Measurements from ENCODE around the gene PRDM2.
"Not testable (repeated sequence)": the region's sequence is repeated elsewhere in the genome, so short reads cannot be mapped to it uniquely, and the experiment has no call there.

PRDM2 gene

GRCh38 chr1:13683206-13683605 is 16.8 kb upstream of the PRDM2 start (continued):
- no peak for TF ChIP-seq PBX3 (CRISPR knock-in tag; IDR thresholded peaks at IDR 0.05)
- no peak for TF ChIP-seq HOXD13 (CRISPR knock-in tag; IDR thresholded peaks at IDR 0.05; ENCODE audit: borderline replicate concordance)
- TF ChIP-seq ZNF561 (tag by site-specific recombination; IDR thresholded peaks at IDR 0.05; ENCODE audit: borderline replicate concordance) = no peak
- TF ChIP-seq ZNF311 (tag by site-specific recombination; IDR thresholded peaks at IDR 0.05; ENCODE audit: borderline replicate concordance) = no peak
- no peak for TF ChIP-seq ZNF362 (tag by site-specific recombination; IDR thresholded peaks at IDR 0.05)
- TF ChIP-seq OSR2 (tag by site-specific recombination; IDR thresholded peaks at IDR 0.05) = no peak

GRCh38 chr1:13687151-13687715 is 12.8 kb upstream of the PRDM2 start:
- Histone ChIP-seq H3K36me3 (ENCODE audit: control insufficient read depth in 2 of 2, insufficient read depth in 1 of 2, low read length in 2 of 2) (no peaks in the 10 kb centered on the region), H3K4me3 (ENCODE audit: low read depth, low read length) (no peak overlapping the region), H3K9me3 (ENCODE audit: control insufficient read depth, insufficient read depth, low read depth, low read length) (no peaks in the 10 kb centered on the region), H3K27ac (ENCODE audit: extremely low read depth, low read depth, low read length) (no peak overlapping the region), H3K4me1 (ENCODE audit: control insufficient read depth, insufficient read depth, low read length) (no peaks in the 10 kb centered on the region)
- TF ChIP-seq ZNF37A (tag by site-specific recombination; IDR thresholded peaks at IDR 0.05) = no peak
- TF ChIP-seq ZBTB1 (tag by site-specific recombination; IDR thresholded peaks at IDR 0.05) = no peak
- TF ChIP-seq ZNF19 (tag by site-specific recombination; IDR thresholded peaks at IDR 0.05; ENCODE audit: low read depth) = no peak
- CTCF ChIA-PET = interaction anchor here (0.7 kb wide), 3 partner anchors 17 to 163 kb away, joined by 3 read pairs; no protein-coding TSS in a partner anchor
- POLR2A ChIA-PET = no interaction called here

GRCh38 chr1:13693094-13693493 is 6.9 kb upstream of the PRDM2 start:
- H3K27ac ChIP-seq (ENCODE audit: extremely low read depth, low read depth, low read length); POLR2A ChIA-PET; H3K4me1 ChIP-seq (ENCODE audit: control insufficient read depth, insufficient read depth, low read length); H3K9me3 ChIP-seq (ENCODE audit: control insufficient read depth, insufficient read depth, low read depth, low read length); H3K4me3 ChIP-seq (ENCODE audit: low read depth, low read length); H3K36me3 ChIP-seq (ENCODE audit: control insufficient read depth in 2 of 2, insufficient read depth in 1 of 2, low read length in 2 of 2): not testable (repeated sequence)
- 0 out of 2 replicates have a peak, but pooled peaks have one; percentile 28 for TF ChIP-seq ZNF610 (tag by site-specific recombination; IDR thresholded peaks at IDR 0.05; ENCODE audit: borderline replicate concordance)
- CTCF ChIA-PET = interaction anchor here (0.6 kb wide), 1 partner anchor 23 kb away, joined by 3 read pairs; no protein-coding TSS in a partner anchor

- Histone ChIP-seq H3K9me3 (ENCODE audit: control insufficient read depth, insufficient read depth, low read depth, low read length) (no peaks in the 10 kb centered on the region), H3K4me3 (ENCODE audit: low read depth, low read length) (no peak overlapping the region), H3K4me1 (ENCODE audit: control insufficient read depth, insufficient read depth, low read length) (no peaks in the 10 kb centered on the region; the same call in 1 of the 2 replicates), H3K27ac (ENCODE audit: extremely low read depth, low read depth, low read length) (no peak overlapping the region), H3K36me3 (ENCODE audit: control insufficient read depth in 2 of 2, insufficient read depth in 1 of 2, low read length in 2 of 2) (no peaks in the 10 kb centered on the region)
- no peak for TF ChIP-seq MZF1 (tag by site-specific recombination; IDR thresholded peaks at IDR 0.05; ENCODE audit: borderline replicate concordance)
- ChIA-PET POLR2A (interaction anchor here (0.7 to 1.4 kb wide), 2 partner anchors 10 to 54 kb away, joined by 3 to 4 read pairs; no protein-coding TSS in a partner anchor), CTCF (no interaction called here)
These were observed 4.9 kb upstream of the PRDM2 start for GRCh38 chr1:13694886-13695684.

- ChIA-PET POLR2A (interaction anchor here (0.6 kb wide), 1 partner anchor 298 kb away, joined by 3 read pairs; no protein-coding TSS in a partner anchor), CTCF (no interaction called here)
These were observed 2.2 kb upstream of the PRDM2 start for GRCh38 chr1:13697738-13698137.

More at GRCh38 chr1:13697738-13698137, 2.2 kb upstream of the PRDM2 start:
- Histone ChIP-seq H3K4me1 (ENCODE audit: control insufficient read depth, insufficient read depth, low read length) (no peaks in the 10 kb centered on the region; the same call in none of the 2 replicates), H3K36me3 (ENCODE audit: control insufficient read depth in 2 of 2, insufficient read depth in 1 of 2, low read length in 2 of 2) (no peaks in the 10 kb centered on the region), H3K9me3 (ENCODE audit: control insufficient read depth, insufficient read depth, low read depth, low read length) (no peaks in the 10 kb centered on the region), H3K27ac (ENCODE audit: extremely low read depth, low read depth, low read length) (no peak overlapping the region), H3K4me3 (ENCODE audit: low read depth, low read length) (no peak overlapping the region)
- TF ChIP-seq ELK4 (IDR thresholded peaks at IDR 0.05; ENCODE audit: borderline replicate concordance, low read depth, low read length) (no peak), SETDB1 (IDR thresholded peaks at IDR 0.05; ENCODE audit: insufficient read length, low read length) (peak; percentile 47)

Data from HEK293 (cell line).